RPMI8226 (cell line): ENCODE data around the gene FILIP1L.

Source experiments
- DNase-seq: peaks from one replicate; pipeline ENCODE4 v3.0.0-alpha.2; 2015

Gene FILIP1L

DNA sequence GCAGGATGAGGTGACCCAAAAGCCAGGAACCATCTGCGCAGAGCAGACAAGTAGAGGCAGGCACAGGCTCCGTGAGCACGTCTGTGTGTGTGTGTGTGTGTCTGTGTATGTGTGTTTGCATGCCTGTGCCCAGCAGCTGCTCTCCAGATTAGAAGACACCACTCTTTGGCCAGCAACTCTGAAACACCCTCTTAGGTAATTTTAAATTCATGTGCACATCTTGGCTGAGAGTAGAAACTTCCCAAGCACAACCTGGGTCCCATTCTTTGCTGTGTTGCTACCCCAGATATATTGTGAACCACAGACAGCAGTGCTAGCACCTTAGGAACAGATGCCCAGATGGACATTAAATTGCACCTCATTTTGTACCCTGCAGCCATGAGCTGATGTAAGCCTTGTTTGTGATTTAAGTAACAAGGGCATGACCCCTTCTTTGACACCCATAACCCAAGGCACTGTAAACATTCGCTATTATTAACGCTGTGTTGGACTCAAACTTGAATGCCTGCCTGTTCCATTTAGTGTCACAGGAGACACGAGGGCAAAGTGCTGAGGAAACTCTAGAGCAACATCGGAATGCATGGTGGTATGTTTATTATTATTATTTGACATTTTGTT is at the start of gene FILIP1L:
Gene FILIP1L, minus strand, starts transcription at position 89 of the 618 bp plus-strand sequence.
- no peak for DNase-seq

DNA sequence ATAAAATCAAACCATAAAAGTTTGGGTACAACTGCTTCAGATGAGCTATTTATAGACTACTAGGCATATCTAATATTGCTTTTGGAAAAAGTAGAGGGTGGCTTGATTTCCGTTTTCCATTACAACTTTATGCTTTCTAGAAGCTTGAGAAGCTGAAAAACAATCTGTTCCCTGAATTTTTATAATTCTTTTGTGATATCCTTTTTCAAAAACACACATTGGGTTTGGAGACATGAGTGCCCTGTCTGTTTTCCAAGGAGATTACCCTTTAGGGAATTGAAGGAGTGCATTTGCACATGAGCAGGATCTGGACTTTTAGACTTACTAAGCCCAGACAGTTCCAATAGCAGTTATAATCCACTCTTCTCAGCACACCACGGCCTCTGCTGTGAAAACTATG is 49.5 kb upstream of the FILIP1L start:
- DNase-seq, result no peak

DNA sequence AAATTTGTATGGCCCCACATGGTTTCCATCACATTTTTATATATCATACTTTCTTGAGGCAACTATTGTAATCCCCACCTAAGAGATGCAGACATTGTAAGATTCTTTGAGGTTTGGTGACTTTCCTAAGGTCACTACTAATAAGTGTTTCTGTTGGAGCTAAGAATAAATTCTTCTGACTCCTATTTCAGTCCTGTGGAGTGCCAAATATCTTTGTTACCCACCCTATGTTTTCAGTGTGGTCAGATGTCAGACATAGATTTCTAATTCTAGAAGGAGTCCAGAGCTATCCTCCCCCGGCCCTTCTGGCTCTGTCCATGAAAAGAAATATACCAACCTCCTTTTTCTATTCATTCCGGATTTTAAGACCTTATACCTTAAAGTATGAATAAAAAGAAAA is 46.2 kb upstream of the FILIP1L start:
- no peak for DNase-seq

DNA sequence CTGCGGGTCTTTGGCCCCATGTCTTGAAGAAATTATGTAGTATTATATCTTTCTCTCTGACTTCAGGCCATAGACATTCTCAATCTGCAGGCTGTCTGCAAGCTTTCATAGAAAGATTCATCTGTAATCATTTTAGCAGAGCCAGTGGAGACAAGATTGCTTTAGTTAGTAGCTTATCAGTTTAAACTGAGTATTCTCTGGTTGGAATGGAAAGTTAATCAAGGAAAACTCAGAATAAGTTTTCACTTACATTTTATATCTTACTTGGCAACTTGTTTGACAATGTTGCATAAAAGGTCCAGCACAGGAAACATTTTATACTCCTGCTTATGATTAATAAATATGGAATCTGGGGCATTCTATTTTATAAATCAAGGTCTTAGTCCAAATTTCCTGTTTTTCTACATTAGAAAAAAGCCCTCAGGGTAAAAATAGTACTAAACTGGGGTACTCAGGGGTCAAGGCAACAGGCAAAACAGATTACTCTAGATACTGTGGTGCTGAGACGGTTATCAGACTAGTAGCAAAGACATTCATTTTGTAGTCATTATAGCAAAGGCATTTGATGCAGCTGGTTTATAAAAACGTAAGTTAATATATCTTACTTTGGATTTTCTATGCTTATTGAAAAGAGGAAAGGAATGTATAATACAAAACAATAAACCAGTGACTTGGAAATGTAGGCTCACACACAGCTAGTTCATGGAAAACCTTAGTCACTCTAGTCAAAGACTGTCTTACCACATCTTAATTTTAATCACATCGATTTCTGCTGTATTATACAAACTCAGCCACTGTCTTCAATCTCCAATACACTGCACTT is 45.2 kb upstream of the FILIP1L start:
- DNase-seq, result no peak

DNA sequence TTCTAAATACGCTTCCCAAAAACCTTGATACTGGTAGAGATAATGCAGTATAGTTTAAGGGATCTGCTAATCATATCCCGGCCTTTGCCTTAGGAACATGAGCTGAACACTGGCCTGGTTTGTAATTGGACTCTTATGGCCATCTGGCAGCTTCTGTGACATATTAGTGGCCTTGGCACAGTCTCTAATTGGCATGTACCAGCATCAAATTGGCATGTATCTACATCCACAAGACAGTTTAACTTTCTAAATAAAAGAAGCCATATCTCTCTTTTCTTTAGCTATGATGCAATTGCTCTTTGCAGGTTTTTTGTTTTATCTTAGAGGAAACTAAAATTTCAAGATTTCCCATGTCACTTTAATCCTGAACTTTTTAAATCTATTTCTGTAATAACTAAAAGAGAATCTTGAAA is 44.6 kb upstream of the FILIP1L start:
- DNase-seq, result no peak

DNA sequence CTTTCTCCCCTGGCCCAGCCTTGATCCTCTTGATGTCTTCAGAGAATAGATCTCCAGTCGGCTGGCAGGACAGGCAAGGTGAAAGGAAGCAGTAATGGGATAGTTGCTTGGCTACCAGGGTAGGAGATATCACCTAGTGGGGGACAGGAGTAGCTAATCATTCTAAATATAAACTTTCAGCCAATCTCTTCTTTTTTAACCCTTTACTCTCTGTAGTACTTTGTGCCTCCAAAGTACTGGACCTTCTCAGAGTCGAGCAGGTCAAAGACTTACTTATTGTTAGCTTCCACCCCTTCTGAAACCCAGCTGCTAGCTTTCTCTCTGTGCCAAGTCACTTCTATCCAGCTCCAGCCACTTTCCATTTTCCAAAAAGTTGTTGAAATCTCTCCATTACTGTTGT is 43.4 kb upstream of the FILIP1L start:
- no peak for DNase-seq

DNA sequence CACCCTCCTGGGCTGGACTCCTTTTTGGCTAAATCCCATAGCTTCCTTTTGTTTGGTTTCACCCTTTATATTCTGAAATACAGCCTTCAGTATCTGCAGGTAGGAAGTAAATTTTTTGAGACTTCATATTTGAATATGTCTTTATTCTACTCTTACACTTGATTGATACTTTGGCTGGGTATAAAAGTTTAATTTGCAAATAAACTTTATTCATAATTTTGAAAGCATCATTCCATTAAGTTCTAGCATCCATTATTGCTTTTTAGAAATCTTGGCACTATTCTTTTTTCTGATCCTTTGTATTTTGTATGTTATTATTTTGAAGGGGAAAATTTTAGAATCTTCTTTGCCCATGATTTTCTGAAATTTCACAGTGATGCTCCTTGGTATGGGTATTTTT is 41.3 kb upstream of the FILIP1L start:
- DNase-seq, result no peak

DNA sequence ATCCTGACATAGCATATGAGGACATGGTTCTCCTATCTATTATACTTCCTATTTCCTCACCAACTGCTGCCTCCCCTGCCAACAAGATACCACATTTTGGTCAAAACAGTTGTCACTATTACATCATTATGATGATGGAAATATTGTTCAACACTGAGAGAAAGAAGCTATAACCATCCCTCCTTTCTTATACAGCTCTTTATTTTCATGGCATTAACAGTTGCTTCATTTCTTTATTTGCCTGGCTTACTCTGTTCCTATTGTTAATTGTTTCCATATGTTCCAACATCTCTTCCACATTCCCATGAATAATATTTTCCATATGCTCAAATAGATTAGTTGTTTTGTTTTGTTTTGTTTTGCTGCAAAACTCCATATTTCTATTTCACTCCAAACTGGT is 40.8 kb upstream of the FILIP1L start:
- DNase-seq, result no peak

DNA sequence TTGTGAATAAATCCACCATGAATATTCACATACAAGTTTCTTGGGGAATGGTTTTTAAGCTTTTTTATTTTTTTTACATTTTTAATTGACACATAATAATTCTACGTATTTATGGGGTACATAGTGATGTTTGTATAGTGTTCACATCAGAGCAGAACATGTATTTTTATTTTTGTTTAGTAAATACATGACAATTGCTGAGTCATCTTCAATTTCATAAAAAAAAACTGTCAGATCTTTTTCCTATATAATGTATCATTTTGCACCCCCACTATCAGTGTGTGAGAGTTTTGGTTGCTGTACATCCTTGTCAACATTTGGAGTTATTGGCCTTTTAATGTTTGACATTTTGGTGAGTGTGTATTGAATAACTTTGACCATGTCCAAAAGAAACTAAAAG is 39.9 kb upstream of the FILIP1L start:
- DNase-seq, result no peak

DNA sequence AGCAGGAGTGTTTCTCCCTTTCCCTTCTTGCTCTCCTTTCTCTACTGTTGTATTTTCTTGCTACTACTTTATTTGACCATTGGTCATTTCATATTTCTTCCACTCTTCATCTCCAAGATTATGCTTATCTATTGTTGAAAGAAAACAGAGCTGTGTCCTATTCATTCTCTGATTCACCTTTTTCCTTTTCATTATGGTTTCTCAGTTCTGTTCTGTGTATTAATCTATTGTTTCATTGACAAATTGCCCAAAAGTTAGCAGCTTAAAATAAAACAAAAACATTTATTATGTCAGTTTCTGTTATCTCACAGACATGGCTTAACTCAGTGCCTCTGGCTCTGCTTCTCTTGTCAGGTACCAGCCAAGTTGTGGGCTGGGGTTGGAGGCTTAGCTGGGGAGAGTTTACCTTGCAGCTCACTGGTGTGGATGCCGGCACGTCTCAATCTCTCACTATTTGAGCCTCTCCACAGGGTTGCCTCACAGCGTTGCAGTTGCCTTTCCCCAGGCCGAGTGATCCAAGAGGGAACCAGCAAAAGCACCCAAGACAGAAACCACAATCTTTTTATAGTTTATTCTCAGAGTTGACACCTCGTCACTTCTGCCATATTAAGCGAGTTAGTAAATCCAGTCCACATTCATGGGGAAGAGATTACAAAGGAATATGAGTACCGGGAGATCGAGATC is 36.9 kb upstream of the FILIP1L start:
- DNase-seq, result no peak

DNA sequence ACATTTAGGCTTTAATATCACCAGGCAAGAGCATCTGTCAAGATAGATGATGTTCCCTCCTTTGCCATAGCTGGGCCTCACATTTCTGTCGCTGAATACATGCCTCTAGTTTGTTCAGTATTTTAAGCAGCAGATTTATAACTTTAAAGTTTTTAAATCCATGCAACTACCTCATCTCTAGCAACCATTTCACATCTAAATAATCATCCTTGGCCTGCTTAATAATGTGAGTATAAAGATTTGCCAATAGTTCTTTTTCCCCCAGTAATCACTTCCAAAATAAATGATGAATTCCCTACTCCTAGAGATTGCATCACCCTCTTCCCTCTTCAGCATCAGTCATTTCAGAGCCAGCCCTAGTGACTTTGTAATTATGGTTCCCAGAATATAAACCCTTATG is 36.2 kb upstream of the FILIP1L start:
- DNase-seq, result no peak

DNA sequence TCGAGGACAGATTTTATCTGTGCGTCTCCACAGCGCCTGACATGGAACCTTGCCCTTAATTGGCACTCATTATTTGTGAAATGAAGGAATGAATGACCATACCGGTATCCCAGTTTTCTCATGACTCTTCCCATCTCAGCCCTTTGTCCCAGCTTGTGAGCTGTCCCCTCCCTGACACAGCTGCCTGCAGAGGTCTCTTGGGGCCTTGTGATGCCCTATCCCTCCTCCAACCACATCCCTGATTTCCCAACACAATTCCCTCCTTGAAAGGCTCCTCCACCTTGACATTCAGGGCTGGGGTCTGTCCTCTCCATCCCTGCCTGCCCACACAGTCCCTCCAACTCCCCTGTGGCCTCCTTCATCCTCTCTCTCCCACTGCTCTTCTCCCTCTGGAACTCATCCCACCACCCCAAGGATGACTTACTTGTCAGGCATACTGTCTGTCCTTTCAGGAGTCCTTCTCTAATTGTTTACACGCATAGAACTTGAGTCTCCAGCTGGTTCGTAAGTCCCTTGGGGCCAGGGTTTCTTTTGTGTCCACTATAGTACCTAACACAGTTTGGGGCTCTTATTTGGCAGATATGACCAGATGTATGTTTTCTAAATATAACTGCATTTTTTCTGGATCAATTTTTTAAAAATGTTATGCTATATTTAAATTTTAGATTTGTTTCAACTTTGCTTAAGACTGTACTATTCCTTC is 35.6 kb upstream of the FILIP1L start:
- no peak for DNase-seq

DNA sequence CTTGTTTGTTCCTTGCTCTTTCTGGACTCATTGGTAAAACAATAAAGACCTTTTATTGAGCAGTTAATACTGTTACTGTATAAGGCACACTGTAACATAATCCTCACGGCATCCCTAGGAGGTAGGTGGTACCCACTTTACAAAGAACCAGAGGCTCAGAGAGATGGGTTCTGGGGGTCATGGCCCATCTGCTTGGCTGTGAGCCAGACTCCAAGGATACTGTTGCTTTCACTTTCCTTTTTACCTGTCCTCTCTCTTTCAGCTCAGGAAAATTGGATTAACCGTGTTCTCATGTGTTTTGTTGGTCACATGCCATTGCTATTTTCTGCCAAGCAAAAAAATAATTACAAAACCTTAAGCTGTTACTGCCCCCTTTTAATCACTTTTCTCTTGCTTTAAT is 34.8 kb upstream of the FILIP1L start:
- no peak for DNase-seq

DNA sequence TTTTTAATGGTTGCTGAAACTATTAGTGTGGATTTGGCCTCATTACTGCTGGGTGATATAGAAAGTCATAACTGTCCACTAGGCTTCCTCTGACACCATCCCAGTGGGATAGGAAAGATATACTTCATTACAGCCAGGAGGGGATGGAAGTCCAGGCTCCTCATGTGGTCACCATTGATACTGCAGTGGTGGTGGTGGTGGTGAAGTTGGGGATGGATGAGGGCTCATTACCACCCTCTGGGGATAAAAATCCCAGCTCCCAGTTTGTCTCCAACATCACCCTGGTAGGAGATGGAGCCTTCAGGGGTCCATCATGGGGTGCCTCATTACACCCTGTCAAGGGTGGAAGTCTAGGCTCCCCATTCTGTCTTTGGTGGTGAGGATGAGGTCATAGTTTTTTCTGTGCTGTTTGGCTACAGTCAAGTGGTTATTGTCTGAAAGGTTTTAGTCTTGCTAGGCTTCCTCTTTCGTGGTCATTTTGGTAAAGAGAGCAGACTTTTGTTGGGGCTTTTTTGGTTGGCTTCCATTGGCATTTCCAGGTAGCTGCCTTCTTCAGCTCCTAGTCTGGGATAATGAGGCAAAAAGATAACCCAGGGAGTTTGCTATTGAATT is 30.1 kb upstream of the FILIP1L start:
- DNase-seq, result no peak

DNA sequence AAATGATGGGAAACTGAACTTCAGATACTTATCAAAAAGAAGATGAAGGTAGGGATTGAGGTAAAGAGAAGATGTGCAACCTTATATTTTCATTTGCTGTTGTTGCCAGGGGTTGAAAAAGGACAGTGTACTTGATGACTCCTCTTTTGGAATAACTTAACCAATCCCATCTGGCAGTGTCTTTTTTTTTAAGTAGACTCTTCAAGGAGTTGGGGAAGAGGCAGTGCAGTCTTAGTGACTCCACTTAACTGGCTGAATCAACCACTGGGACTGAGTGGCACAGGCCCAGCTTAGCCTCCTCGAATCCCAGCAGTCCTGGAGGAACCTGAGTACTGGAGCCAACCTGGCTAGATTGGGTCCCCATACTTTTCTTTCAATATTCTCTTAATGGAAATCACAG is 27.3 kb upstream of the FILIP1L start:
- DNase-seq, result no peak

DNA sequence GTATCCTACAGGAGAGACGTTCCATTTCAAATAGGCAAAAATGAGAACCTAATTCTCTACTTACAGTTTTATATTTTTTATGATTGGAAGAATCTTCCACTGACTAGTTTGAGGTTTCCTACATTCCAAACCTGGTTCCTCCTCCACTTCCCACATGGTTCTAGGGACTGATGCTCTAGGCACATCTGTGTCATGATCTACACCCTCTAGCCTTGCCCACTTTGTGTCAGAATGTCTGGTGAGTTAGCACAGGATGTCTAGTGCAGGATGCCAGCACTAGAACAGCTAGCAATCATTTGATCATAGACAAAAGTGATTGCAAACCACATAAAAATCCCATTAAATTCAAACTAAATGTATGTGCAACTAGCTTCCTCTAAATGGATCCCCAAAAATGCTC is 26.7 kb upstream of the FILIP1L start:
- DNase-seq, result no peak

DNA sequence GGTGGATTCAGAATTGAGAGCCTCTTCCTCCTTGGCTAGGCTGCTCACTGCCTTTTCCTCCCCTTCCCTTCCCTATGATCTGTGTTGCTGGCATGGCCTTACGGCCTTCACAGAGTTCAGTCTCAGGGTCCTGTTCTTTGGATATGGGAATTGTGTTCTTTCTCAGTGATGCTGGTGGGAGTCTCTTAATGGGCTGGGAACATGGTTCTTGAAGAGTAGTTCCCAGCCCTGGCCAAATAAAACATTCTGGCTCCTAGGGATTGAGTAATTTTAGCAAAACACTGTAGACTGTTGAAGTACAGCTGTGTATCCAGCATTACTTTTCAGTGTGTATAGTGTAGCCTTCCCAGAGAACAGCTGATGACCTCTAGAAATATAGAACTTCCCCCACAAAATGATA is 22.6 kb upstream of the FILIP1L start:
- no peak for DNase-seq

DNA sequence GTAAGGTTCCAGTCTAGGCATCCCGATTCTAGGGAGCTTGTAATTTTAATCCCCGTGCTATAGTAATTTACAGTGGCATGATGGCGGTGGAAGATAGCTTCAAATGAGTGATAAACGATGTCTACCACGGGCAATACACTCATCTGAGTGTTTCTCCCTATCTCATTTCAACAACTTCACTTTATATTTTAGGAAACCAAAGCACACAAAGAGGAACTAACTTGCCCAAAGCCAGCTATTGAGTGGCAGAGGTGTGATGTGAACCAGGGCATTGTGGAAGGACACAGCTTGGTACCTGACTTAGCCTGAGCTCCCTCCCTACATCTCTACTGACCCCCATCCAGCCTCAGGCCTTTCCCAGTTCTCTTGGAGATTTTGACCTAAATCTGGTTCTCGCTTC is 16.9 kb upstream of the FILIP1L start:
- DNase-seq, result no peak

DNA sequence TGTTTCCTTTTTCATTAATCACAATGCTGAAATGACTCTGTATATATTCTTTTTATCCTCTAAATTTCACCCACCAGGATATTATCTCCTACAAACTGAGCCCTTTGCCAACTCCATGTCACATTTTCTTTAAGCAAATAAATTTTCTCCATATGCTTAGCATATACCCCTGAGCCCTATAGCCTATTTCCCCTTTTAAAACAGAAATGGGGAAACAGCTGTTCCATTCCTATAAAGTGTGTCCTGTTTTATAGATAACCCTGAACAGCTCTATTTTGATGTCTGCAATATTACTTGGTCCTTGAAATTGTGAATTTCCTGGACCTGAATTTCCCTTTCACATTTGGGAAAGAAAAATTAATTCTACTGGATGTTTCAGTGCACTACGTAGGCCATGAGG is 15.6 kb upstream of the FILIP1L start:
- no peak for DNase-seq

DNA sequence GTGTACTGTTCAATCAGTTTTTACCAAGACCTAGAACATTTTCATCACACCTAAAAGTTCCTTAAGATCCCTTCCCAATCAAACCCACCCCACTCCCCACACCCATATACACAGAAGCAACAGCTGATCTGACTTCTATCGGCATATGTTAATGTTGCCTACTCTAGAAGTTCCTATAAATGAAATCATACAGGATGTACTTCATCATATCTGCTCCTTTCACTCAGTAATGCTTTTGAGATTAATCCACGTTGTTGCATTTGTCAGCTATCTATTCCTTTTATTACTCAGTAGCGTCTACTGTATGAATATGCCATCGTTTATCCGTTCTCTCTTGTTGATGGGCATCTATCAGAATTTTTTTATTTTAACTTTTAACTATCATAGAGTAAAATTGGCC is 14.3 kb upstream of the FILIP1L start:
- DNase-seq, result no peak

DNA sequence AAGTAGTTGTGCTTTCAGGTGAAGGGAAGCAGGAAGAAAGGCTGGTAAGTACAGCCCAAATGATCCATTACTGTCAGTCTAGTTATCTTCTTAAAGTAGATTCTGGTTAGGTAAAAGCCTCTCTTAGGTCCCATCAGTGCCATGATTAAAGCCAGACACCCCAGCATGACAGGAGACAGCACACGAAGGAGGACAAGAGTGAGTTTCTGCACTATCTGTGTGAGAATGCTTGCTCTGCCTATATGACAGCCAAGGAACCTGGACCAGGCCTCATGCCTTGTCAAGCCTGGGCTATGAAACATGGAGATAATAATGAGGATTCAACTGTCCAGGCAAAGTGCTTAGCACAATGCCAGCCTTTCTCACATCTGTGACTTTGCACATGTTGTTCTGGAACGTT is 13.5 kb upstream of the FILIP1L start:
- no peak for DNase-seq

DNA sequence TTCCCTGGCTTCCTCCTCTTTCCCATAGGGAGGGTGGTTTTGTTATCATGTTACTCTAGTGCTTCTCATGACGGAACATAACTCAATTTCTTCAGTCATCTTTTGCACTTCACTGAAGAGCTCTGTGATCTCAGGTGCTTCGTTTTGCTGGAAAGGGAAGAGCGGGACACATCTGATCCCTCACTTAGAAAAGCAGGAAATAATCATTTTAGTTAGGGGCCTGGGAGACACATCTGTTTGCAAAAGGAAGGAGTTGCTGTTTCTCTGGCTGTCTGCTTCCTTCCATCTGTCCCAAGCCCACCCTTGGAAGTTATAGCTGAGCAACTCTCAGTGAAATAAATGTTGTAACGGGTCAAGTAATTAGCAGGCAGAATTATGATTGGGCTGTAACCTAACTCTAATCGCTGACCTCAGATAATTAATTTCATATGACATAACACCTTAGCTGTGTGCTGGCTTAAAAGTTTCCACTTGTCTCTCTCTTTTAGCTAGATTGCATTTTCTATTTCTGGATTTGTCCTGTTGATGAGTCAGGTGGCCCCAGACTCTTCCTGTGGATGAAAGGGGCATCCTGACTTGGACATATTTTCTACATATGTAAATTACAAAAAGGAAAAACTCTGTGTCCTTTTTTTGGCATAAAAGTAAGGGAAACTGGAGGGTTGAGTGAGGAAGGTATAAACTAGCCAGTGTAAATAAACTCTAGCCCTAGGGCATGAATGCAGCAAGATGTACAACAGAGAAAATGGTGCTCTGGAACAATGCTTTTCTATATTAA is 11.0 kb upstream of the FILIP1L start:
- no peak for DNase-seq
